HG03097 (cell line): Measurements from ENCODE around the gene VPS26C.
"Not testable (repeated sequence)": the region's sequence is repeated elsewhere in the genome, so short reads cannot be mapped to it uniquely, and the experiment has no call there.

Experiments used
- ATAC-seq: cut with Tn5 transposase; IDR thresholded peaks from one replicate; pipeline ENCODE4 v1.9.1; 2021; ENCODE audit not compliant: unreplicated experiment, low FRiP score

VPS26C gene

DNA sequence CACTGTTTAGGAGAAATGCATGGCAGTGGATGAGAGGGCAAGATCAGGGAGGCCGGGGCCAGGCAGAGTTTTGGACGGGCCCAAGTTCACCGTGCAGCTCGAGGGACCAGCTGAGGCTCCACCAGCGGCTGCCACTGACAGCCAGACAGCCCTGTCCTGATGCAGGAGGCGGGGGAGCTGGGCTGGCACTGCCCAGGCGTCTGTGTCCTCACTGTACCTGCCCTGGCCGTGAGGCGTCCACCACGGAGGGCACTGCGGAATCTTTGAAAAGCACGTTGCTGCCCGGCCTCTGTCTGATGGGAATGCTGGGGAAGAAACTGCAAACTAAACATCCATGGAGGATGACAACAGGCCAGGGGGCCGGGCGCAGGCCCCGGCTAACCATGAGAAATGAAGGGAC lies 35.5 kb downstream of the VPS26C start:
- ATAC-seq, result no peak

DNA sequence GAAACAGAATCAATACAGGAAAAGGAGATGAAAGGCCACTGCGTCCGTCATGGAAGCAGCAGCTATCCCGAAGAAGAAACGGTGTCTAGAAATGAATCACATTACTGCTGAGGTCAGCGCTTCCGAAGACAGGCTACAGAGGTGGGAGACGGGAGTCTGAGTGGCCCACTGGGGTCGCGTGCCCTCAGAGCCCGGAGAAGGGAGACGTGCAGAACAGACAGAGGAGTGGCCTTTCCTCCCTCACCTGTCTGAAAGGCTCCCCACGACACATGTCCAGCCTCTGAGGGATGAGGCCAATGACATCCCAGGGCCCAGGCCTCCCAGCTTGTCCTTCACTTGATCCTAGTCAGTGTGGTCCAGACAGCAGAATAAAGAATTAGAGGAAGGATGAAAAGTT lies 35.9 kb downstream of the VPS26C start:
- no peak for ATAC-seq

DNA sequence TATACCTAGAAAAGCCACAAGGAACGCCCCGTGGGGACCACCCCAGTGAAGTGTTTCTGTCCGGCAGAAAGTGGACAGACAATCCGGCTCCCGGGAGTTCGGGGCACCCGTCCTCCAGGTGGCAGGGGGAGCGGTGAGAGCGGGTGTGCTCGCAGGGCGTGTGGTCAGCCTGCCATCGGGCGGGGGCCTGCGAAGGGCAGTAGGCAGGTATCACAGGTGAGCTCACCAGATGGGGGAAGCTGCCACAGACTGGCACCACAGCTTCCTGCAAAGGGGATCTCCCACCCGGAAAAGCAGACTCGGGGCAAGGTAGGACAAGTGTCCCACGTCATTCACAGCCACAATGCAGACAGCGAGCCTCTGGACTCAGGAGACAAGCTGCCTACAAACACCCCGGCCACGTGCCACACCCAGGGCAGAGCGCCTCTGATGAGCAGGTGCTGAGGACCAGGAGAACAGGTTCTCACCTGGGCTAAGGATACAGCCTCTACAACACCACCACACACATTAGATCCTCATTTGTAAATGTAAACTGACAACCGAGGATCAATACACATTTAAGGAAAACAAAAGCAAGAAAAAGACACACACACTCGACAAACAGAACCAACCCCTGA lies 36.4 kb downstream of the VPS26C start:
- ATAC-seq, result no peak

DNA sequence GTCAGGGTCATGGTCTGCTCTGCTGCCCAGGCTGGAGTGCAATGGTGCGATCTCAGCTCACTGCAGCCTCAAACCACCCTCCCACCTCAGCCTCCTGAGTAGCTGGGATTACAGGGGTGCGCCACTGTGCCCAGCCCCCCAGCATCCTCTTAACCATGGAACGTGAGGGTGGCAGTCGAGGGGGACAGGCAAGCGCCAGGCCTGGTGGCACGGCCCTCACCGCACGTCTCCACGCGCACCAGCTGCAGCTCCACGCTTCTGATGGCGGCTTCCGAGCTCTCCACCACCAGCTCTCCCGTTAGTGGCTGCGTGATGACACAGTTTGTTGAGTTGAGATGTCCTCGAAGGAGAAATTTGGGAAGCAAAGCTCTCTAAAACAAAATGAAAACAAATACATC lies 39.1 kb downstream of the VPS26C start:
- no peak for ATAC-seq

DNA sequence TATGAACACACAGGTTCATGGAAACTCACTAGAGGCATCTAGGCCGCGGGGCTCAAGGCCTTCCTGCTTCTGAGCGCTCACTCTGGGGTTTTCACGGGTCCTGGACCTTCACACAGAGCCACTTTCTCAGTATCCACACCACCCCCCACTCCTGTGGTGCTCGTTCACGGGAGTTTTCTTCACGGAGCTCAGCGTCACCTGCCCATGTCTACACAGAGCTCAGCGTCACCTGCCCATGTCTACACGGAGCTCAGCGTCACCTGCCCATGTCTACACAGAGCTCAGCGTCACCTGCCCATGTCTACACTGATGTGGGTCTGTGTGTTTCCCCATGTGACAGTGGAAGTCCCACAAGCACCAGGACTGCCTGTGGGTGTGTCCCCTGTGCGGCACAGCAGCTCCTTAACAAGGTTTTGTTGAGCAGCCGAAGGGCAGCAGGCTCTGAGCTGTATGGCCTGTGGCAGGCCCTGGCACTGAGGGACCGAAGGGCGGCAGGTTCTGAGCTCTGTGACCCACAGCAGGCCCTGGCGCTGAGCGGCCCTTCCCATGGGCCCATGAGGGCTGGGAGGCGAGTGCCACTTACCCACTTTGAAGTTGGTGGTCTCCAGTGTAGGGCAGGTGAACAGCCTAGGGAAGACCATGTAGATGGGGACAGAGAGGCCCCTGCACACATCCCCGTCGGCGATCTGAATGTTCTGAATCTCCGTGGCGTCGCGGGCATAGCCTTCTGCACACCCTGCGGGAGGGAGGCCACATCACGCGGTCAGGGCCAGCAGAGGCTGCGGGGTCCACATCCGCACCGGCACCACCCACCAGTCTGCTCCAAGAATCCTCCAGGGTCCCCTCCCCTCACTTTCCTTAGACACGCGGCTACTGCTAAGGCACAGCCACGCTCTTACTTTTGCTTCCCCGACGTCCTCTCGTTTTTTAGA lies 39.8 kb downstream of the VPS26C start:
- no peak for ATAC-seq

DNA sequence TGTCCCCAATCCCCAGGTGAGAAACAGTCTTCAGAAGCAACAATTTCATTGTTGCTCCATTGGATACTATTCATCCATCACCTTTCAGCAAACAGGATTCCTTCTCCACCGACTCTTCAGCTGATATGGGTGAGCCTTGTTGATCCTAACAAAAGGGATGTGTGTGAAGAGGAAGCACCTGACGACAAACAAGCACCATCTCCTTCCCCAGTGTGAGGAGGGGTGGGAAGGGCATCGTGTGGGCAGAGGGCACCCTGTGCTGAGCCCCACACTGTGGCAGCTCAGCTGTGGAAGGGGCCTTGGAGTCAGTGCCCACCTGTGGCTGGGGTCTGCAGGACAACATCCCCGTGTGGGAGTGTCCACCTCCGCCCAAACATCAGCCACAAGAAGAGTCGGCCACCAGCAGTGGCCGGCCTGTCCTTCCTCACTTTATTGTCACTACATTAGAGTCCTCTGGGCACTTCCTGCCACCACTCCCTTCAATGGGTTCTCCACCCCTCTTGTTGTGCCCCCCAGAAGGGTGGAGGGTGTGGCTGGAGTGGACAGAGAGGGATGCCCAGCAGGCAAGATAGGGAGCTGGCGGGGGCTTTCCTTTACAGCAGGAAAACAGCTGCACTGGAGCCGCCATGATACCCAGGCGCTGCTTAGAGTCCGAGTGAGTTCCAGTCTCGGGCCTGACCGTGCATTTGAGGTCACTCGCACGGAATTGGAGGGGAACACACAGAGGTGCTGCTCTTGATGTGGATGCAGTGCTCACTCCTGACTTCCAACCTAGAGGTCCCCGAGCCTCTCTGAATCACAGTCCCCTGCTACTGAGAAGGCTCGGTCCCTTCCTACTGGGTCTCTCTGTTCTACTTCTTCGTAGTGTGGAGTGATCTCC lies 40.9 kb downstream of the VPS26C start:
- ATAC-seq, result no peak

DNA sequence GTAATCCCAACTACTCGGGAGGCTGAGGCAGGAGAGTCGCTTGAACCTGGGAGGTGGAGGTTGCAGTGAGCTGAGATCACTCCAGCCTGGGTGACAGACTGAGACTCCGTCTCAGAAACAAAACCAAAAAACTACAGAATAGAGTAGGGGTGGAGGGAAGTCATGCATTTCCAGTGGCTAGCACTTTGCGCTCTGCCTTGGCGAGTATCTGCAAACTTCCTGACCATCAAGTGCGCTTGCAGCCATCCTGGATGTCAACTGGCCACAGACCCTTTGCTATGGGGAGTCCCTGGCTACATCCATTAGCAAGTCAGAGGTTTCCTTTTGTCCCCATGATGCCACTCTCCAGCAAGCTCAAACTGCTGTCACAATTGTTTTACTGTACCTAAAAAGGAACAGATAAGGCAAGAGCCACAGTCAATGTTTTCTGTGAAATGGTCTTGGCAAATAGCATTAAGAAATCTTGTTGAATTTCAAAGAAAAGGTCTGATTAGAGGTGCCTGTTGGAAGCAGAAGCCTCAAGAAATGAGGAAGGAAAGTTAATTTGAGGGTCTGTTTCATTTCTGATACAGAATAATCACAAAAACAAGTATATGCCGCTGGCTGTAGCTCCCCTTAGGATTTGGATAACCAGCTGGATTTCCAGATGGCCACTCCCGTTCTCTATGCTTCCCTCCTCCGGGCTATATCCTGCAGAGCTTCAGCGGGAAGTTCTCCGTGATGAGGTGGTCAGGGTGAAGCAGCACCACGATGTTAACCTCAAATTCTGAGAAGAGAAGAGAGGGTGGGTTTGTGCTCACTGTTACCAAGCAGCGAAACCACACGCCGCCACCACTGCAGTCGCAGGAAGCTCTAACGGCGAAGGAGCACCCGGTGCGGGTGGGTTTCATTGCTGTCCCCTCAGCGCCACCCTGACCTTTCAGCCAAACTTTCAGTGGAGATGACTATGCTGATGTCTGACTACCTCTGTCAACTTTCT lies 42.0 kb downstream of the VPS26C start:
- no peak for ATAC-seq

DNA sequence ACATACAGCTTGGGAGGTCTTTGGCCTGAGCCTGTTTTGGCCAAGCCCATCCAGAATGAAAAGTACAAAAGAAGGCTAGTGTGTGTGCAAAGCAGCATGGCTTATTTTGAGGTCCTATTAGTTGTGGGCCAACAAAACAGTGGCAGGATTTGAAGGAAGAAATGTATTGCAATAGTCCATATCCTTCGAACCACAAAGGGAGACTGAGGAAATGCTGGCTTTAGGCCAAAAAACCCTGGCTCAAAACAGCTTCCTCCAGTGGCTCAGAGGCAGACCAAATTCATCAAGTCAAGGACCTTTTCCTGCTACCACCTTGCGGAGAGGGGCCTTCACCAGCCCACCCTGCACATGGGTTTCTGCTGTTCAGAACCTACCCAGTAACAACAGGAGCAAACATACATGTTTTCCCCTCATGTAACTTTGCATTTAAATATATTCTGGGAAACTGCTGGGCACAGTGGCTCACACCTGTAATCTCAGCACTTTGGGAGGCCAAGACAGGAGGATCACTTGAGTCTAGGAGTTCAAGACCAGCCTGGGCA lies 43.3 kb downstream of the VPS26C start:
- ATAC-seq, result no peak

DNA sequence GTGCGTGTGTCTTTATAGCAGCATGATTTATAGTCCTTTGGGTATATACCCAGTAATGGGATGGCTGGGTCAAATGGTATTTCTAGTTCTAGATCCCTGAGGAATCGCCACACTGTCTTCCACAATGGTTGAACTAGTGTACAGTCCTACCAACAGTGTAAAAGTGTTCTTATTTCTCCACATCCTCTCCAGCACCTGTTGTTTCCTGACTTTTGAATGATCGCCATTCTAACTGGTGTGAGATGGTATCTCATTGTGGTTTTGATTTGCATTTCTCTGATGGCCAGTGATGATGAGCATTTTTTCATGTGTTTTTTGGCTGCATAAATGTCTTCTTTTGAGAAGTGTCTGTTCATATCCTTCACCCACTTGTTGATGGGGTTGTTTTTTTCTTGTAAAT lies 44.9 kb downstream of the VPS26C start:
- not testable (repeated sequence) for ATAC-seq

DNA sequence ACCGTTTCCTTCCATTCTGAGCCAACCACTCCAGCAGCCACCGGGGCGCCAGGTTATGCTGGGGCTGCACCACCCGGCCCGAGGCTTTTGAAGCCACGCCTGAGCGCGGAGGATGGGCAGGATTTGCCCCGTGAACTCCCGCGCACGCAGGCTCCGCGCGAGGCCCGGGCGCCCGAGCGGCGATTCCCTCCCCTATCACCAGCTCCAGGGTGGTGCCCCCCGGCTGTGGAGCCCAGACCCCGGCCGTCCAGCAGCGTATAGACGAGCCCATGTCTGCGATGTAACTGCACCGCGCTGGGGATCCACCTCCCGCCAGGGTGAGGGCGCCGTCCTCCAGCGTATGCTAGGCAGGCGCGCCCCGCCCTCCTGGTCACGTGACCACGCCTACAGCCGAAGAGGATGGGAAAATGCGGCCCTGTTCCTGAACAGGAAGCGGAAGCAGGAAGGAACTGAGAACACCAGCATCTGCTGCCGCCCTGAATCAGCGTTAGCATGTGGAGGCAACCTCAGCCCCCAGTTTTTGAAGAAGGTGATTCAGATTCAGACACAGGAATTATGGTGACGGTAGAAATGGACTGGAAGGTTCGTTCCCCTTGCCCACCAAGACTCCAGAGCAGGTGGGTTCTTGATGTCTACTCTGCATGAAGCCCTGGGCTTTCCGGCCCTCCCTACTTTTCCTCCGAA lies 46.0 kb downstream of the VPS26C start:
- ATAC-seq, result peak; percentile 70

DNA sequence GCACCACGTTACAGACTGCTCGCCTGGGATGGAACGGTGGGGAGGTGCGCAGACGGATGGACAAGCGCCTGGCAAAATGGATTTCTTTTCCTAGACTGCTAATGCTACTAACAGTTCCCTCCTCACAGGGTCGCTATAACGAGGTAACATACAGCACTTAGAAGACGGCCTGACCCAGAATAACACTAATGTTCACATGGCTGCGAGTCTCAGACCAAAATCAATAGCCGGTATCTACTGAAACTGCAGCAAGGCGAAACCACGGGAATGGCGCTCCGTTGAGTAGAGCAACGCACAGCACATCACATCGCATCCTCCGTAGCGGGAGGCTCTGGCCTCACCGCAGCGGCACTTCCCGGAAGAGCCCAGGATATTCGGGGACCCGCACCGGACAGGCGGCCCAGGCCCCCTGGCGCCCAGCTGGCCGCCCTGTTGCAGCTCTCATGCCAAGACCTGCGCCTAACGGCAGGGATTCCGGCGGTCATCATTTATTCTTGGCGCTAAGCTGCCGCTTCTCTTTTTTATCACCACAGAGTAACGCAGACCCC lies 46.6 kb downstream of the VPS26C start:
- peak; percentile 42 for ATAC-seq

DNA sequence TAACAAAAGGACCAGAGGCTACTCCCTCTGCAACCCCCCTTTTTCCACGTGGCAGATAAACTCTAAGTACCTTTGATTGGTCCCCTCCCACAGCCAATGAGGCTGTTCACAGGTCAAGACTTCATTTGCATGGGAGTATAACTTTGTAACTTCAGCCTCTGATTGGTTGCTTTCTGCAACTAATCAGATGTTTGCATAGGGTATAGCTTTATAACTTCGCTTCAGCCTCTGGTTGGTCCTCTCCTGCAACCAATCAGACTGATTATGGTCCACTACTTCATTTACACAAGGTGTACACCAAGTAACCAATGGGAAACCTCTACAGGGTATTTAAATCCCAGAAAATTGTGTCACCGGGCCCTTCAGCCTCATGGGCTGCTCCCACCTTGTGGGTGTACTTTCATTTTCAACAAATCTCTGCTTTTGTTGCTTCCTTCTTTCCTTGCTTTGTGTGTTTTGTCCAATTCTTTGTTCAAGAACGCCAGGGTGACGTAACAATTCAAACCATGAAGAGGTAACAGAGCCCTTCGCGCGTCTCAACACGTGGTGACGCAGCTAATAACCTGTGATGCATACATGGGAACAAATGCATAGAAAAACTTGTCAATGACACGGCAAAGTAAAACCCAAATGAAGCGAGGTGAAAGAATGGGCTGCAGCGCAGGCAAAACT lies 47.2 kb downstream of the VPS26C start:
- ATAC-seq, result no peak

DNA sequence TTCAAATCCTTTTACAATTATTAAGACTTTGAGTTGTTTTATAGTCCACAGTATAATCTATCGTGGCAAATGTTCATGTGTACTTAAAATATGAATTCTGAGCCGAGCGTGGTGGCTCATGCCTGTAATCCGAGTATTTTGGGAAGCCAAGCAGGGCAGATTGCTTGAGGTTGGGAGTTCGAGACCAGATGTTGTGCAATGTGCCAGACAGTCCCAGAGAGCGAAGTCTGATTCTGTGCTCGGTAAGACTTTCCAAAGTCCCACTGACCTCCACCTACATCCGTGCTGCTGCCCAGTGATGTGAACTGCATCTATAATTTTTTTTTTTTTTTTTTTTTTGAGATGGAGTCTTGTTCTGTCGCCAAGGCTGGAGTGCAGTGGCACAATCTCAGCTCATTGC lies 52.2 kb downstream of the VPS26C start:
- ATAC-seq, result no peak

DNA sequence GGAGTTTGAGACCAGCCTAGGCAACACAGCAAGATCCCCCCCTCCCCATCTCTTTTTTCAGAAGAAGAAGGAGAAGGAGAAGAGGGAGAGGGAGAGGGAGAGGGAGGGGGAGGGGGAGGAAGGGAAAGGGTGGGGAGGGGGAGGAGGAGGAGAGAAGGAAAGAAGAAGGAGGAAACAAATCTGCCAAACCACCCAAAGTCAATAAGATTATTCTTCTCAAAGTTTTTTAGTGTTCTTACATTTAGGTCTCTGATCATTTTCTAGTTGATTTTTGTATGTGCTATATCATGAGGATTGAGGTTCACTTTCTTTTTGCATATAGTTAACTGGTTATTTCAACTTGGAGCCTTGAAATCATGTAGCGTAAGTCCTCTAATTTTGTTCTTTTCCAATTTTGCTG lies 56.3 kb downstream of the VPS26C start:
- ATAC-seq, result no peak

DNA sequence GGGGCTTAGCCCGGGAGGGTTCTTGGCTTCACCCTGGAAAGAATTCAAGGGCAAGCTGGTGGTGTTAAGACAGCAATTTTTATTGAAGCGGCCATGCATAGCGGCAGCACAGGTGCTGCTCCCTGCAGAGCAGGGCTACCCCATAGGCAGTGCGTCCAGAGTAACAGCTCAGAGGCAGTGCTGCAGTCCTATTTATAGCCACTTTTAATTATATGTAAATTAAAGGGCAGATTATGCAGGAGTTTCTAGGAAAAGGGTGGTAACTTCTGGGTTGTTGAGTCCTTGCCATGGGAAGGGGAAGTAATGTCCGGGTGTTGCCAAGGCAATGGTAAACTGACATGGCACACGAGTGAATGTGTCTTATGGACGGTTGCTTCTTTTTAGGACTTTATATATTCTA lies 57.0 kb downstream of the VPS26C start:
- no peak for ATAC-seq

DNA sequence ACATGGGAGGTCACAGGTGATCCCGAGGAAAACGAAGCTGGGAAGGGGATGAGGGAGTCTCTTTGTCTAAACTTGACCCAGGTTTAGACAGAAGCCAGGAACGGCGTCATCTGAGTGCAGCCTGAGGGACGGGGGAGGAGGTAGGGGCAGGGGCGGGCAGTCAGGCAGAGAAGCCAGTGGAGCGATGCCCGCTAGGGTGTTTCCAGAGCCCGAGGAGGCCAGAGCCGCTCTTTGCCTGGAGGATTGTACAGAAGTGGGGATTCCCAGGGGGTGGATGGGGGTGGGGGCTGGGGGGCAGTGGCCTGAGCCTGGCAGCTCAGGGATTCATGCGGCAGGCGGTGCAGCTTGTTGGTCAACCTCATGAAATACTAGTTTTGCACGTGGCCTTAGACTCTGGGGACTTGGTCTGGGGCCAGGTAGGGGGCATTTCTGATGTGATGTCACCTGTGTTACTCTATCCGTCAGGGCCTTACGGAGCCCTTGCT lies 58.4 kb downstream of the VPS26C start:
- peak; percentile 18 for ATAC-seq

DNA sequence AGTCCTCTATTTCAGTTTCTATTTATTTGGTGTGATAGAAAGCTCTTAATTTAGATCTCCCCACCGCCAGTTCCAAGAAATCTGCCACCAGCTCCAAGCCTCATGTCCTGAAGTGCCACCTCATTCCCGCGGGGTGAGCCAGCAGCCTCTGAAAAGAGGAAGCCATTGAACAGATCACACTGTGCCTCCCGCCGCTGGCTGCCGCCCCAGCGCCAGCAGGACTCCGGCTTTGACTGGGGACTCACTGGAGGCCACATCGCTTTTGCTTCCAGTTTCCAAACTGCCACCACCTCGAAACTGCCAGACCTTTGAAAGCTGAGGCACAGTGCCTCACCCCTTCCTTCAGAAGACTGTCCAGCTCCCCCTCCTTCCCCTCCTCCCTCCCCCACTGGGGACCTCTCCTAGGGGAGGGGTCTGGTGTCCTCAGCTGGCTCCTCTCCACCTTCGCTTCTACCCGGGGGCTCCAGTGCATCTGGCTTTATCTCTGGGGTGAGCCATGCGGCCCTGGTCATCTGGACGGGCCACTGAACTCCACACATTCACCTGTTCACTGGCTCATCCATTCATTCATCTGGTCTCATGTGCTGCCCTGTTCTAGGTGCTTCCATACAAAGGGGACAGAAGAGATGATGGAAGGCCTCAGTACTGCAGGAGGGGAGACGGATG lies 58.9 kb downstream of the VPS26C start:
- ATAC-seq, result peak; percentile 47
